SIG-M5 treated with dmso at 0.1 percent for 504 hours (cell line): Measurements from ENCODE around the gene PCSK6.

ENCODE experiments used
- DNase-seq: peaks from one replicate; lab custom pipeline; 2025; ENCODE audit not compliant: unreplicated experiment; lab: John Stamatoyannopoulos, UW

Gene PCSK6

GRCh38 chr15:101483462-101483861 lies 6.0 kb downstream of the PCSK6 start:
- DNase-seq, result no peak

- no peak for DNase-seq
Observed at GRCh38 chr15:101482526-101483371, 6.8 kb downstream of the PCSK6 start.

GRCh38 chr15:101481917-101482525 lies 7.5 kb downstream of the PCSK6 start:
- DNase-seq, result no peak

GRCh38 chr15:101481381-101481705 lies 8.2 kb downstream of the PCSK6 start:
- DNase-seq, result no peak

GRCh38 chr15:101480613-101481380 lies 8.7 kb downstream of the PCSK6 start:
- no peak for DNase-seq

DNA sequence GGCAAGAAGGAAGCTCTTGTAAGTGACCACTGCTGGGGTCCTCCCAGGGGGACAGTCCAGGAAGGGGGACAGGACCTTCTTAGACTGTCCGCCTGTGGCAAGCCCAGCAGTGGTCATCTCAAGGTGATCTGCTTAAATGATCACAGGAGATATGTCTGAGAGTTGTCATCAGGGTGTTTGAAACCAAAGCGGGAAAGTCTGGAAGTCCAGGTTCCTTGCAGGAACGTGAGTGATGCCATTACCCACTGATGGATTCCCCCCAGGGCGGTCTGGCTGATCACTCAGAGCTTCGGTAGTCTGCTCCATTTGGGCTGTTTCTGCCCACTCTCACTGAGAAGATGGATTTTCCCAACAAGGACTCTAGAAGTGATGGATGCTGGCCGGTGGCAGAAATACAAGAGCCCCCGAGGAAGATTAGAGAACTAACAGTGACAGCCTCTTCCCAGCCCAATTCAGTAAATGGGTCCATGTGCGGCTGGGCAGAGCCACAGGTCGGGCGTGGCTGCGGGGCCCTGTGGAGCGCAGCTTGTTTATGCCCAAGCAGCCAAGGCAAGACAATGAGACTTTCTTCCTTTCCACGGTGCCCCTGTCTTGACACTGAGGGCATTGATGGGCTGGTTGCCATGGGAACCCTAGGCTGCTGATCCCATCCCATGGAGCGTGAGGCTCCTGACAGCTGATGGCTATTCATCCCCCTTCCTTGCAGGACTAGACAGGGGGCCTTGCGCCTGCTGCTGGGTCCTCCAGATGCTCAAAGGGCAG lies 9.5 kb downstream of the PCSK6 start:
- no peak for DNase-seq

GRCh38 chr15:101479342-101479845 lies 10.1 kb downstream of the PCSK6 start:
- DNase-seq, result no peak

- no peak for DNase-seq
Observed at GRCh38 chr15:101478701-101479341, 10.7 kb downstream of the PCSK6 start.

GRCh38 chr15:101477851-101478362 lies 11.6 kb downstream of the PCSK6 start:
- no peak for DNase-seq

GRCh38 chr15:101476756-101477155 lies 12.8 kb downstream of the PCSK6 start:
- no peak for DNase-seq

- DNase-seq, result no peak
Observed at GRCh38 chr15:101474983-101475382, 14.5 kb downstream of the PCSK6 start.

- DNase-seq, result no peak
Observed at GRCh38 chr15:101474233-101474632, 15.3 kb downstream of the PCSK6 start.

DNA sequence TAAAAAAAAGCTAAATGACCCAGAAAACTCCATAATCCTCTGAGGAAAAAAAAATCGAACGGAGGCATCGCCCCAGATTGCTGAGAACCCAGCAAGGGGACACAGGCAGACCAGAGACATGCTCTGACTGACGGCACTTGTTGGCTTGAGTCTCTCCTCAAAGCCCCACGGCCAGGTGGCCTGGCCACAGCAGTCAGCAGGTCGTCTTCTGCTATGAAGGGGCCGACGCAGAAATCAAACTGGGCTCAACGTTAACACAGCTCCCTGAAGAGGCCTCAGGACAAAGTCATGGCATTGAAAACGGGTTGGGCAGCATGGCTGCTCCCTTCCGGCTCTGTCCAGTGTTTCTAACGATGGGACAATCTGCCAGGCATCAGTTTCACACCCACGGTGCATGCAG lies 17.5 kb downstream of the PCSK6 start:
- no peak for DNase-seq

- no peak for DNase-seq
Observed at GRCh38 chr15:101470548-101471239, 18.8 kb downstream of the PCSK6 start.

- no peak for DNase-seq
Observed at GRCh38 chr15:101469520-101470288, 19.8 kb downstream of the PCSK6 start.

DNA sequence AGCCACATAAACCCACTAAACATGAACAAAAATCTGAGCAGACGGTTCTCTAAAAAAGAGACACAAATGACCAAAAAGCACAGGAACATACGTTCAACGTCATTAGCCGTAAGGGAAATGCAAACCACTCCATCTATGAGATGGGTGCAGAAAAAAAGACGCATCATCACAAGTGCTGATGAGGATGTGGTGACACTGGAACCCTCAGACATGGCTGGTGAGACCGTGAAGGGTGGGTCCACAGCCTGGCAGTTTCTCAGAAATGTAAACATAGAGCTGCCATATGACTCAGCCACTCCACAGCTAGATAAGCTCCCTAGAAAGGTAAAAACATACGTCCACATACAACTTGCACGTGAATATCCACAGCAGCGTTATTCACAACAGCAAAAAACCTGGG lies 23.3 kb downstream of the PCSK6 start:
- DNase-seq, result no peak

DNA sequence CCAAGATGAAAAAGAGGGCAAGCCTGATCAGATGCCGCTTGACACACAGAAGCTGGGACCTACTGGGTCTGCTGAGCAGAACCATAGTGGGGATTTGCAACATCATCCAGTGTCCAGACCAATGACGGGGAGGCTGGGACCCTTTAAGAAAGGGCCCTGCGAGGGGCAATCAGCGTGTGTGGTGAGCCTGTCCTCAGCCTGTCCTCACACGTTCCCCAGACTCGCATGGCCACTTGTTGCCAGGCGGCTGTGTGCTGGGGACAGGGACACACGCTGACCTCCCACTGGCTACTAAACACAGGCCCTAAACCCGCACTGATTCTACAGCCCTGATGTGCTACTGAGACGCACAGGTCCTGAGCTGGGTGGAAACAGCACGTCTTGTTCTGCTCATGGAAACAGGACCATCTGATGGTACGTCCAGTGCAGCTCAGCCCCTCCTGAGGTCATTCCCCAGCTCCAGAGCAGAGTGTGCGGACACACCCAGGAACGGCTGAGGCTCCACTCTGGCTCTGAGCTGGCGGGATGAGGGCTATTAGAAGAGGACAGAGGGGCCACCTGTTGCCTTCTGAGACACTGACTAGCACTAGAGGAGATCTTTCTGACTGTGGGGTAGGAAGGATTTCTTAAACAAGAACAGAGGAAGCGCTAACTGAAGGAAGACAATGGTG lies 24.4 kb downstream of the PCSK6 start:
- no peak for DNase-seq

- no peak for DNase-seq
Observed at GRCh38 chr15:101464256-101464998, 25.1 kb downstream of the PCSK6 start.
